Immature natural killer cell (primary cell): ENCODE measurements around the gene ERC1. TPM values are rescaled to one million over a fixed set of nuclear protein-coding genes. Genes with fewer than 3 reads are reported as not detected.

Experiments used
- DNase-seq, 3 donors: peaks; one replicate each; pipeline ENCODE4 v3.0.0; 2022; ENCODE audit warnings: mixed read lengths in 1 of 3
- H3K27ac Mint-ChIP-seq, 6 donors: one replicate each; pipeline ENCODE4 v1.8.0; 2020; ENCODE audit warnings: mixed read lengths in 6 of 6, mild to moderate bottlenecking in 5 of 6, inconsistent platforms in 4 of 6, moderate library complexity in 3 of 6
- H3K27me3 Mint-ChIP-seq, 3 donors: one replicate each; pipeline ENCODE4 v1.8.0; 2020 to 2021; ENCODE audit warnings: low read depth in 3 of 3, mild to moderate bottlenecking in 3 of 3, mixed read lengths in 3 of 3, moderate library complexity in 3 of 3, inconsistent platforms in 1 of 3
- H3K36me3 Mint-ChIP-seq, 3 donors: one replicate each; pipeline ENCODE4 v1.8.0; 2020; ENCODE audit warnings: mixed read lengths in 3 of 3, inconsistent platforms in 2 of 3, mild to moderate bottlenecking in 2 of 3
- H3K4me1 Mint-ChIP-seq, 2 donors: one replicate each; pipeline ENCODE4 v1.8.0; 2020; ENCODE audit warnings: inconsistent platforms in 2 of 2, mild to moderate bottlenecking in 2 of 2, mixed read lengths in 2 of 2, moderate library complexity in 1 of 2
- H3K4me3 Mint-ChIP-seq, 5 donors: one replicate each; pipeline ENCODE4 v1.8.0; 2020; ENCODE audit warnings: mild to moderate bottlenecking in 5 of 5, mixed read lengths in 5 of 5, inconsistent platforms in 3 of 5, moderate library complexity in 3 of 5
- H3K9me3 Mint-ChIP-seq, 6 donors: one replicate each; pipeline ENCODE4 v1.8.0; 2020; ENCODE audit warnings: mild to moderate bottlenecking in 6 of 6, mixed read lengths in 6 of 6, inconsistent platforms in 4 of 6, moderate library complexity in 3 of 6
- polyA plus RNA-seq, 3 donors: library from polyadenylated mRNA; unstranded; fragments of 300-500 nt; fragmentation: Illumina TruSeq; gene quantifications; one replicate each; pipeline ENCODE4 v1.2.3, GENCODE V29; 2021

The ERC1 gene
- polyA plus RNA-seq, 3 donors from 2014 or later: 1.7 to 14.0 (median 5.4) TPM

DNA sequence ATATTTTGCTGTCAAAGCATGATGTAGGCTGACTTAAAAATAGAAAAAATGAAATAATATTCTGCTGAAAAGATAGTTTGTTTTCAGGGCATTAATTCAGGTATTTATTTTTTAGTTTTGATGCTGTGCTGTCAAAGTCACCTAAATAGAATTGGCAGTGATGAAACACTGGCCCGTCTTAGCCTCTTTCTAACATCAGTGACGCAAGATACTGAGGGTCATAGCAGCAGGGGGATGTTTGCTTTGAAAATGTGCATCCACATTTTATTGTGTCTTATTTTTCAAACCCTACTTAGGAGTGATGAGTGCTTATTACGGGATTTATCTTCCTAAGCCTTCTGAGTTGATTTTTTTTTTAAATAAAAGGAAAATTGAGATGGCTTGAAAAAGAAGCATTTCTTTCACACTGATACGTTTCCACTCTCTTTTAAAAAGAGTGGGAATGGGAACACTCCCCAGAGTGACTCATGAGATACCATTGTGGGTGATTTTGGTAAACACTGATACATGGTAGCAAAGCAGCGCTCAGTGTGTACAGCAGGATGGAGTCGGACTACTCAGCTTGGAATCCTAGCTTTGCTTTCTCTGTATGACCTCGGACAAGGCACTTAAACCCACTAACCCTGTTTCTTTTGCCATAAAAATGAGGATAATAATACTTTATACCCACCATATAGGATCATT, 290.8 kb downstream of the ERC1 start:
- H3K27me3 Mint-ChIP-seq: no peaks in the 10 kb centered on the region
- H3K4me1 Mint-ChIP-seq: peaks cover 3 to 10% of the 10 kb centered on the region in 2 donors
- peaks cover 2 to 3% (median 3%) of the 10 kb centered on the region in 3 donors for H3K36me3 Mint-ChIP-seq
- DNase-seq: no peak
- H3K4me3 Mint-ChIP-seq: no peak overlapping the region
- H3K9me3 Mint-ChIP-seq: no peaks in the 10 kb centered on the region
- no peak overlapping the region for H3K27ac Mint-ChIP-seq

GRCh38 chr12:1282670-1283315, 291.8 kb downstream of the ERC1 start:
- Mint-ChIP-seq H3K36me3 (peaks cover 2 to 3% (median 3%) of the 10 kb centered on the region in 3 donors), H3K4me1 (peaks cover 3 to 6% of the 10 kb centered on the region in 2 donors), H3K27ac (no peak overlapping the region), H3K27me3 (no peaks in the 10 kb centered on the region), H3K4me3 (no peak overlapping the region), H3K9me3 (no peaks in the 10 kb centered on the region)
- DNase-seq: no peak

DNA sequence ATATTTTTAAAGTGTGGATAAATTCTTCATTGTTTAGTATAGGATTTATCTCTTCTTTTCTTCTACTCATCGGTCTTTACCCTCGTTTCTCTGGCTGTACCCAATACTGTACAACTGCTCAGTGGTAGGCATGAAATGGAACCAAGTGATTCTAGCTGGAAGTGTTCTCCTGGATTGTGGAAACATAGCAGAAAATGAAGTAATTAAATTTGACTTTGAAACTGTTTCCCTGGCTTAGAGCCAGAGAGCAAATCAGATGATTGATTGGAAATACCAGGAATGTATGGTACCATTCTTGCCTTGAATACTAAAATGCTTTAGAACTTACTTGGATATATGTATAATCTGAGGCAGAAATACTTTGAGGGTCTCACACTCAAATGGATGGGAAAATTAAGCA, 292.3 kb downstream of the ERC1 start:
- DNase-seq: no peak
- peaks cover 0 to 1% of the 10 kb centered on the region in 2 donors for H3K4me1 Mint-ChIP-seq
- no peak overlapping the region for H3K27ac Mint-ChIP-seq
- no peaks in the 10 kb centered on the region for H3K27me3 Mint-ChIP-seq
- peaks cover 0 to 3% (median 3%) of the 10 kb centered on the region in 3 donors for H3K36me3 Mint-ChIP-seq
- H3K9me3 Mint-ChIP-seq: no peaks in the 10 kb centered on the region
- H3K4me3 Mint-ChIP-seq: no peak overlapping the region

DNA sequence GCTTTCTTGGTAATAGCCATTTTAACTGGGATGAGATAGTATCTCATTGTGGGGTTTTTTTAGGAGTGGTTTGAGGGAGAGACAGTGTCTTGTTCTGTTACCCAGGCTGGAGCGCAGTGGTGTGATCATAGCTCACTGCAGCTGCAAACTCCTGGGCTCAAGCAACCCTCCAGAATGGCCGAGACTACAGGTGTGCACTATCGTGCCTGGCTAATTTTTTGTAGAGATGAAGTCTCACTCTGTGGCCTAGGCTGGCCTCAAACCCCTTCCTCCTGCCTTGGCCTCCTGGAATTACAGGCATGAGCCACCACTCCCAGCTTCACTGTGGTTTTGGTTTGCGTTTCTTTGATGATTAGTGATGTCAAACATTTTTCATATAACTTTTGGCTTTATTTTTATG, 293.6 kb downstream of the ERC1 start:
- no peak overlapping the region for H3K4me3 Mint-ChIP-seq
- no peak overlapping the region for H3K27ac Mint-ChIP-seq
- no peak for DNase-seq
- no peaks in the 10 kb centered on the region for H3K4me1 Mint-ChIP-seq
- H3K9me3 Mint-ChIP-seq: no peaks in the 10 kb centered on the region
- no peaks in the 10 kb centered on the region for H3K27me3 Mint-ChIP-seq
- peaks cover under 1 to 4% (median 3%) of the 10 kb centered on the region in 3 donors for H3K36me3 Mint-ChIP-seq

DNA sequence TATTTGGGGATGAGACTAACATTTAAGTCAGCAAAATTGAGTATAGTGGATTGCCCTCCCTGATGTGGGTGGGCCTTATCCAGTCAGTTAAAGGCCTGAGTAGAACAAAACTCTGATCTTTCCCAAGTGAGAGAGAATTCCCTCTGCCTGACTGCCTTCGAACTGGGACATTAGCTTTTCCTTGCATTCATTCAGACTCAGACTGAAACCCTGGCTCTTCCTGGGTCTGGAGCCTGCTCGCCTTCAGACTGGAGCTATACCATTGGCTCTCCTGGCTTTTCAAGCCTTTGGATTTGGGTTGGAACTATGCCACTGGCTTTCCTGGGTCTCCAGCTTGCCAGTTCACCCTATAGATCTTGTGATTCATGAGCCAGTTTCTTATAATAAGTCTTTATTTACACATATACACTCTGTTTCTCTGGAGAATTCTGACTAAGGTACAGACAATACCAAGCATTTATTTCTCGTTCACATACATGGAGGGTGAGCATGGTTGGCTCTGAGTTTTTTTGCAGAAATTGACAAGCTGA, 296.5 kb downstream of the ERC1 start:
- Mint-ChIP-seq H3K27me3 (no peaks in the 10 kb centered on the region), H3K4me1 (no peaks in the 10 kb centered on the region), H3K4me3 (no peak overlapping the region), H3K36me3 (peaks cover 15 to 30% (median 18%) of the 10 kb centered on the region in 3 donors), H3K27ac (no peak overlapping the region), H3K9me3 (no peaks in the 10 kb centered on the region)
- DNase-seq: no peak

DNA sequence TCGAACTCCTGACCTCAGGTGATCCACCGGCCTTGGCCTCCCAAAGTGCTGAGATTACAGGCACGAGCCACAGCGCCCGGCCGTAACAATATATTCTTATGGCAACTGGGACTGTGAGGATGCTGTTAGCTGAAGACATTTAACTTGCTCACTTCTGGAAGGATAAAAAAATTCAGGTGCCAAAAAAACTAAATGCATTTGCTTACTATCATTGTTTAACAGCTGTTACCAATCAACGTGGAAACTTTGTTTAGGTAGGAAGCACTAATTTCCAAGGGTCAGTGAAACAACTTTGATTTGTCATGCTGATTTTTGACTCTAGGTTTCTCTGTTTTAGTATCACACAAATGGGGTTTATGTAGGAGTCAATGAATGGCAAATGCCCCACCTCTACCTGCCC, 297.3 kb downstream of the ERC1 start:
- Mint-ChIP-seq H3K4me3 (no peak overlapping the region), H3K27me3 (no peaks in the 10 kb centered on the region), H3K4me1 (no peaks in the 10 kb centered on the region), H3K27ac (no peak overlapping the region), H3K36me3 (peaks cover 15 to 30% (median 18%) of the 10 kb centered on the region in 3 donors), H3K9me3 (no peaks in the 10 kb centered on the region)
- DNase-seq: no peak

GRCh38 chr12:1289371-1290155, 298.5 kb downstream of the ERC1 start:
- Mint-ChIP-seq H3K4me1 (no peaks in the 10 kb centered on the region), H3K36me3 (peaks cover 15 to 30% (median 18%) of the 10 kb centered on the region in 3 donors), H3K9me3 (no peaks in the 10 kb centered on the region), H3K27me3 (no peaks in the 10 kb centered on the region), H3K27ac (no peak overlapping the region), H3K4me3 (no peak overlapping the region)
- DNase-seq: no peak

DNA sequence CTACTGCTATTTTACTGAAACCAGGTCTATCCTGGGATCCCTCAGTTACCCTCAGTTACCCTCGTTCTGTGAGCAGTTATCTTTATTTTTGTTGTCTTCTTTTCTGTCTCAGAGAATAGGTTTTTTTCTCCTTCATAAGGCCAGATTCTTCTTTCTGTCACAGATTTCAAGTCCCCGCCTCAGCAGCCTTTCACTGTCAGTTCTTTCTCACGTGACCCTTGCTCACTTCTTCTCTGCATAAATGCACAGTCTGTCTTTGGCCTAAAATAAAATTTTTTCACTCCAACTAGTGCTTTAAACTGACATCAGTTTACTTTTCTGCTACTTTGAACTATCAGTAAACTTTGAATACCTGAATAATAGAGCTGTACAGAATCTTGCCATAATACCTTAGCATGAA, 299.7 kb downstream of the ERC1 start:
- Mint-ChIP-seq H3K27me3 (no peaks in the 10 kb centered on the region), H3K36me3 (peaks cover 18 to 29% (median 19%) of the 10 kb centered on the region in 3 donors), H3K9me3 (no peaks in the 10 kb centered on the region), H3K27ac (no peak overlapping the region), H3K4me3 (no peak overlapping the region), H3K4me1 (no peaks in the 10 kb centered on the region)
- DNase-seq: no peak

DNA sequence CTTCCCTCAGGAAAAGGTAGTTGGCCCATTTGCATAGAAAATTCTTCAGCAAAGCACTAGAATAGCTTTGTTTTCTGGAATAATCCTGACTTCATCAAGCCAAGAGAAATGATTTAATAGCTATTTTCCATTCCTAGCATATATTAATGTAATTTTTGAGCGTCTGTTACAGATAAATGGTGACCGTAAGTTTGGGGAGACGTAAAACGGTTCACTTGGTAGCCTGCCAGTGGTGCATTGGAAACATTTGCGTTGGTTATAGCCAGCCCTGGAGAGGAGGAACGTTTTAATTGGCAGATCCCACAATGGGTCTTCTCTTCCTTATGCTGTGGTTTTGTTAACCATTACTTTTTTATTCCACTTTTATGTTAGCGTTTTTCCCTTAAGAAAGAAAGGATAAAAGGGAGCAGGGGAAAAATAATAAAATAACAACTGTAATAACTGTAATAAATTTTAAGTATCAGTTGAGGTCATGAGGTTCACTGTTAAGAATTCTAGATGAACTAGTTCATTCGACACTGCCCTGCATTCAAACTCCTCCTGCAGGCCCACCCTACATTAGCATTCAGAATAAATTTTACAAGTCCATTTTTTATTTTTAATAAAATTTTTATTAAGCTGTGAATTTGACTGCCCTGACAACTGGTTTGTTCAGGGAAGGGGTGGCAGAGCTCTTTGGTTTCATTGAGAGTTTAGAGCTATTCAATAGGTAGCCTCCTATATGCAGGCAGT, 300.7 kb downstream of the ERC1 start:
- peaks cover 21 to 35% (median 26%) of the 10 kb centered on the region in 3 donors for H3K36me3 Mint-ChIP-seq
- no peak for DNase-seq
- no peaks in the 10 kb centered on the region for H3K4me1 Mint-ChIP-seq
- no peak overlapping the region for H3K4me3 Mint-ChIP-seq
- H3K9me3 Mint-ChIP-seq: no peaks in the 10 kb centered on the region
- no peak overlapping the region for H3K27ac Mint-ChIP-seq
- no peaks in the 10 kb centered on the region for H3K27me3 Mint-ChIP-seq

- DNase-seq: no peak
- Mint-ChIP-seq H3K4me1 (no peaks in the 10 kb centered on the region), H3K9me3 (no peaks in the 10 kb centered on the region), H3K27ac (no peak overlapping the region), H3K4me3 (no peak overlapping the region), H3K36me3 (peaks cover 26 to 43% (median 36%) of the 10 kb centered on the region in 3 donors), H3K27me3 (peaks cover 0 to 2% (median 0%) of the 10 kb centered on the region in 3 donors)
These were observed 302.9 kb downstream of the ERC1 start for GRCh38 chr12:1293901-1294300.

- Mint-ChIP-seq H3K9me3 (peaks cover 0 to 1% (median 0%) of the 10 kb centered on the region in 6 donors), H3K4me1 (no peaks in the 10 kb centered on the region)
These were observed 306.2 kb downstream of the ERC1 start for GRCh38 chr12:1297206-1297605.

GRCh38 chr12:1297639-1298175, 306.7 kb downstream of the ERC1 start:
- peaks cover 0 to 1% (median 0%) of the 10 kb centered on the region in 6 donors for H3K9me3 Mint-ChIP-seq
- H3K27ac Mint-ChIP-seq: no peak overlapping the region
- H3K4me1 Mint-ChIP-seq: no peaks in the 10 kb centered on the region
- H3K36me3 Mint-ChIP-seq: peaks cover 13 to 36% (median 29%) of the 10 kb centered on the region in 3 donors
- no peak overlapping the region for H3K4me3 Mint-ChIP-seq
- no peak for DNase-seq
- H3K27me3 Mint-ChIP-seq: peaks cover 0 to 2% (median 0%) of the 10 kb centered on the region in 3 donors

More at GRCh38 chr12:1297206-1297605, 306.2 kb downstream of the ERC1 start:
- peaks cover 13 to 36% (median 31%) of the 10 kb centered on the region in 3 donors for H3K36me3 Mint-ChIP-seq
- no peak overlapping the region for H3K4me3 Mint-ChIP-seq
- H3K27me3 Mint-ChIP-seq: peaks cover 0 to 2% (median 0%) of the 10 kb centered on the region in 3 donors
- H3K27ac Mint-ChIP-seq: no peak overlapping the region
- DNase-seq: no peak

GRCh38 chr12:1300460-1300859, 309.4 kb downstream of the ERC1 start:
- H3K36me3 Mint-ChIP-seq: peaks cover 13 to 30% (median 29%) of the 10 kb centered on the region in 3 donors
- peak overlapping the region in 1 of 6 donors; percentile 7 for H3K27ac Mint-ChIP-seq
- no peak for DNase-seq

More at GRCh38 chr12:1300460-1300859, 309.4 kb downstream of the ERC1 start:
- Mint-ChIP-seq H3K9me3 (peaks cover 0 to 1% (median 0%) of the 10 kb centered on the region in 6 donors), H3K27me3 (peaks cover 0 to 2% (median 0%) of the 10 kb centered on the region in 3 donors), H3K4me3 (no peak overlapping the region), H3K4me1 (no peaks in the 10 kb centered on the region)
